H1 (cell line): ENCODE data around the gene ZFYVE19. TPM values are rescaled to one million over a fixed set of nuclear protein-coding genes. Genes with fewer than 3 reads are reported as not detected.

Source experiments
- BCL11A ChIP-seq, 2 experiments: IDR thresholded peaks; one replicate each; pipeline ENCODE4 v1.6.1; 2011; ENCODE audit warnings: low read depth in 2 of 2, low read length in 2 of 2, mild to moderate bottlenecking in 2 of 2
- CBX8 ChIP-seq: fragments of 300-800, 300-1000 bp; sonication (generic); IDR thresholded peaks from 2 replicates; pipeline ENCODE4 v1.7.1; 2016; ENCODE audit warnings: low read depth, low read length, borderline replicate concordance
- CREB1 ChIP-seq: IDR thresholded peaks from 2 replicates; pipeline ENCODE4 v1.6.1; 2012; ENCODE audit warnings: inconsistent platforms
- EGR1 ChIP-seq: IDR thresholded peaks from 2 replicates; pipeline ENCODE4 v1.6.1; 2011; ENCODE audit warnings: low read depth, low read length, borderline replicate concordance
- HDAC2 ChIP-seq, 2 experiments: fragments of 300-600 bp in 1 of 2; sonication (generic) in 1 of 2; IDR thresholded peaks; 2 replicates each; pipeline ENCODE4 v1.6.1; 2011 to 2012; ENCODE audit warnings: low read depth in 2 of 2, low read length in 2 of 2, mild to moderate bottlenecking in 2 of 2, moderate library complexity in 2 of 2, borderline replicate concordance in 1 of 2, inconsistent platforms in 1 of 2
- NANOG ChIP-seq: IDR thresholded peaks from 2 replicates; pipeline ENCODE4 v1.6.1; 2011; ENCODE audit warnings: low read length, low read depth, mild to moderate bottlenecking, inconsistent platforms; ENCODE audit not compliant: insufficient read depth, poor library complexity, severe bottlenecking
- POLR2A ChIP-seq, 2 experiments: IDR thresholded peaks; 1 replicate in 1 of 2; 2 replicates in 1 of 2; pipeline ENCODE4 v1.6.1; 2011; ENCODE audit warnings: low read depth in 2 of 2, low read length in 2 of 2, mild to moderate bottlenecking in 2 of 2; ENCODE audit errors: control extremely low read depth in 1 of 2
- SIN3A ChIP-seq, 2 experiments: IDR thresholded peaks in 1 of 2; conservative IDR thresholded peaks in 1 of 2; 2 replicates each; pipeline ENCODE4 v1.6.1; 2011 to 2012; ENCODE audit warnings: low read length in 2 of 2, improper control_type of control experiment in 1 of 2, low read depth in 1 of 2, mild to moderate bottlenecking in 1 of 2
- SIRT6 ChIP-seq: IDR thresholded peaks from one replicate; pipeline ENCODE4 v1.7.1; 2012; ENCODE audit warnings: low read length, inconsistent platforms
- SRF ChIP-seq: IDR thresholded peaks from 2 replicates; pipeline ENCODE4 v1.6.1; 2011; ENCODE audit warnings: mild to moderate bottlenecking, low read depth, low read length, moderate library complexity
- TAF1 ChIP-seq: IDR thresholded peaks from 2 replicates; pipeline ENCODE4 v1.6.1; 2011; ENCODE audit warnings: mild to moderate bottlenecking, low read depth, low read length
- TAF7 ChIP-seq: optimal IDR thresholded peaks from 2 replicates; pipeline ENCODE3; 2011; ENCODE audit warnings: low read depth, mild to moderate bottlenecking, inconsistent platforms, low read length, moderate library complexity, borderline replicate concordance
- polyA plus RNA-seq, 7 experiments: library from polyadenylated mRNA; depleted of rRNA in 3 of 7; stranded (reverse) in 5 of 7; unstranded in 2 of 7; fragments of >200 nt in 5 of 7; fragments of 200-250 nt in 2 of 7; gene quantifications; 1 replicate in 5 of 7; 2 replicates in 1 of 7; 4 replicates in 1 of 7; pipeline versions ENCODE4 v1.2.1 to v1.2.3, GENCODE V29; 2011 to 2013; ENCODE audit warnings: missing spikeins in 2 of 7, mixed read lengths in 2 of 7
- total RNA-seq: library from RNA; stranded (reverse); fragmentation: NEBNext Ultra II Directional; extraction: Animal tissue kit (Norgen Biotek cat#: 25700); gene quantifications from 2 replicates; pipeline ENCODE4 v1.2.1, GENCODE V29; 2021
- TF ChIP-seq, protein P1 (sequence below): IDR thresholded peaks from 2 replicates; pipeline ENCODE4 v1.6.1; 2012; ENCODE audit warnings: low read length, inconsistent platforms
- TF ChIP-seq, protein P2 (sequence below): IDR thresholded peaks from 2 replicates; pipeline ENCODE4 v1.6.1; 2012; ENCODE audit warnings: inconsistent platforms

ZFYVE19 gene
- total and polyA plus RNA-seq, 2 of the 8 experiments (the other 6 are each of a cell fraction or from before 2014, with no cell fraction given) = 11.2 to 21.8 TPM

DNA sequence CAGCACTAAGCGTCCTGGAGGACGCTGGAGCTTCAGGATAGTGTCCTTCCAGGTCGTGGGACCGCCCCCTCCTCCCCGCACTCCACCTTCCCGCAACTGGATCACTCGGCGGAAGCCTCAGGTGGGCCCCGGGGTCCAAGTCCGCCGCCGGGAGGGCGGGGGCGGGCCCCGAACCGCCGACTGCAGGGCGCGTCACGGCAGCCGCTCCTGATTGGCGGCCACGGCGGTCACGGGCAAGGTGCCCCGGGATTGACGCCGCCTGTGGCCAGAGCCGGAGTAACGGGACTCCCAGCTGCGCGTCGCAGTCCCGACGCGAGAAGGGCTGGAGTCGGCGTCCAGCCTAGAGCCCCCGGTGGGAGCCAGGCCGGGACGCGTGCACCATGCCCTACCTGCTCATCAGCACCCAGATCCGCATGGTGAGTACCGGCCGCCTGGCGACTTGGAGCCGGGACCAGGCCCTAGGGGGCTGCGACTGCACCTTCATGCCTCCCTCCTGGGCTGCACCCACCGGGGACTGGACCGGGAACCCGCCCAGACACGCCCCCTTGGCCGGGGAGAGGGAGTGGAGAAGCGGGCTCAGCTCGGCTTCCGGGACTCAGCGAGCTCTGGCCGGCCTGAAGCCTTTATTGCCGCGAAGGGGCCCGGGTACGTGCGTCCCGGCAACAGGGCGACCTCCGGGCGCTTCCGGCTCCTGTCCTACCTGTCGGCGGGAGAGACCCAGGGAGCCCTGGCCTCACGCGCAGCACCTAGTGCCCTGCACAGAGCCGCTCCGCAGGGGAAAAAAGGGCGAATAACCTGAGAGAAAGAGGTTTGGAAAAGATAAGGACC, 42.9 kb upstream of the ZFYVE19 start, which contains the start of gene GCHFR (continued):
- no peak for TF ChIP-seq SRF
- TF ChIP-seq, protein P1, sequence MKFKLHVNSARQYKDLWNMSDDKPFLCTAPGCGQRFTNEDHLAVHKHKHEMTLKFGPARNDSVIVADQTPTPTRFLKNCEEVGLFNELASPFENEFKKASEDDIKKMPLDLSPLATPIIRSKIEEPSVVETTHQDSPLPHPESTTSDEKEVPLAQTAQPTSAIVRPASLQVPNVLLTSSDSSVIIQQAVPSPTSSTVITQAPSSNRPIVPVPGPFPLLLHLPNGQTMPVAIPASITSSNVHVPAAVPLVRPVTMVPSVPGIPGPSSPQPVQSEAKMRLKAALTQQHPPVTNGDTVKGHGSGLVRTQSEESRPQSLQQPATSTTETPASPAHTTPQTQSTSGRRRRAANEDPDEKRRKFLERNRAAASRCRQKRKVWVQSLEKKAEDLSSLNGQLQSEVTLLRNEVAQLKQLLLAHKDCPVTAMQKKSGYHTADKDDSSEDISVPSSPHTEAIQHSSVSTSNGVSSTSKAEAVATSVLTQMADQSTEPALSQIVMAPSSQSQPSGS = no peak
- 0 out of 4 replicates have a peak, but pooled peaks of 1 of the 2 experiments have one; percentile 20 for TF ChIP-seq SIN3A (conservative IDR thresholded peaks at IDR 0.05 in 1 of 2, IDR thresholded peaks at IDR 0.05 in 1 of 2; ENCODE audit: low read depth in 1 of 2, low read length in 2 of 2)
- TF ChIP-seq TAF1 = peak; percentile 44; the same call in 1 of the 2 replicates
- TF ChIP-seq SIRT6 = no peak
- TF ChIP-seq HDAC2 (IDR thresholded peaks at IDR 0.05; ENCODE audit: borderline replicate concordance in 1 of 2, low read depth in 2 of 2, low read length in 2 of 2) = peak in 1 of 2 experiments; percentile 74; a peak in 1 of 4 replicates
- TF ChIP-seq NANOG = no peak
- no peak for TF ChIP-seq BCL11A (IDR thresholded peaks at IDR 0.05; ENCODE audit: low read depth in 2 of 2, low read length in 2 of 2)
- TF ChIP-seq EGR1 = peak; percentile 67; the same call in 1 of the 2 replicates
- no peak for TF ChIP-seq CBX8
- TF ChIP-seq, protein P2, sequence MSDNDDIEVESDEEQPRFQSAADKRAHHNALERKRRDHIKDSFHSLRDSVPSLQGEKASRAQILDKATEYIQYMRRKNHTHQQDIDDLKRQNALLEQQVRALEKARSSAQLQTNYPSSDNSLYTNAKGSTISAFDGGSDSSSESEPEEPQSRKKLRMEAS = peak; percentile 60
- TF ChIP-seq TAF7 = peak; percentile 34
- TF ChIP-seq CREB1 = peak; percentile 61
- peak in 1 of 2 experiments; percentile 53; a peak in 1 of 3 replicates for TF ChIP-seq POLR2A (IDR thresholded peaks at IDR 0.05; ENCODE audit: control extremely low read depth in 1 of 2, low read depth in 2 of 2, low read length in 2 of 2)
